NCI-H146 (cell line): ENCODE measurements around the gene RIOX2.
"Not testable (repeated sequence)": the region's sequence is repeated elsewhere in the genome, so short reads cannot be mapped to it uniquely, and the experiment has no call there.

ENCODE experiments used
- DNase-seq: peaks from one replicate; lab custom pipeline; 2025; lab: John Stamatoyannopoulos, UW

Gene RIOX2

GRCh38 chr3:97911459-97911858 is 60.8 kb downstream of the RIOX2 start:
- DNase-seq: no peak

GRCh38 chr3:97910931-97911351 is 61.3 kb downstream of the RIOX2 start:
- no peak for DNase-seq

GRCh38 chr3:97910236-97910831 is 61.9 kb downstream of the RIOX2 start:
- DNase-seq: not testable (repeated sequence)

GRCh38 chr3:97909830-97910229 is 62.4 kb downstream of the RIOX2 start:
- not testable (repeated sequence) for DNase-seq

- DNase-seq: no peak
Observed at GRCh38 chr3:97901313-97902248, 70.7 kb downstream of the RIOX2 start.

GRCh38 chr3:97899331-97899730 is 72.9 kb downstream of the RIOX2 start:
- DNase-seq: peak; percentile 15

GRCh38 chr3:97896547-97896946 is 75.7 kb downstream of the RIOX2 start:
- DNase-seq: peak; percentile 26

- DNase-seq: peak; percentile 20
Observed at GRCh38 chr3:97896129-97896528, 76.1 kb downstream of the RIOX2 start.

- DNase-seq: no peak
Observed at GRCh38 chr3:97895216-97895615, 77.0 kb downstream of the RIOX2 start.

- DNase-seq: no peak
Observed at GRCh38 chr3:97892852-97893251, 79.4 kb downstream of the RIOX2 start.
